ENCODE data around the gene INSYN1. TPM values are rescaled to one million over a fixed set of nuclear protein-coding genes. Genes with fewer than 3 reads are reported as not detected.
"Not testable (repeated sequence)": the region's sequence is repeated elsewhere in the genome, so short reads cannot be mapped to it uniquely, and the experiment has no call there.

The INSYN1 gene
- total RNA-seq, 4 donors from 2014 or later: 0.95 to 3.7 (median 3.1) TPM

- no peak for ATAC-seq (ENCODE audit: low FRiP score)
- DNase-seq (ENCODE audit: low spot score): no peak
- TF ChIP-seq, protein P1, sequence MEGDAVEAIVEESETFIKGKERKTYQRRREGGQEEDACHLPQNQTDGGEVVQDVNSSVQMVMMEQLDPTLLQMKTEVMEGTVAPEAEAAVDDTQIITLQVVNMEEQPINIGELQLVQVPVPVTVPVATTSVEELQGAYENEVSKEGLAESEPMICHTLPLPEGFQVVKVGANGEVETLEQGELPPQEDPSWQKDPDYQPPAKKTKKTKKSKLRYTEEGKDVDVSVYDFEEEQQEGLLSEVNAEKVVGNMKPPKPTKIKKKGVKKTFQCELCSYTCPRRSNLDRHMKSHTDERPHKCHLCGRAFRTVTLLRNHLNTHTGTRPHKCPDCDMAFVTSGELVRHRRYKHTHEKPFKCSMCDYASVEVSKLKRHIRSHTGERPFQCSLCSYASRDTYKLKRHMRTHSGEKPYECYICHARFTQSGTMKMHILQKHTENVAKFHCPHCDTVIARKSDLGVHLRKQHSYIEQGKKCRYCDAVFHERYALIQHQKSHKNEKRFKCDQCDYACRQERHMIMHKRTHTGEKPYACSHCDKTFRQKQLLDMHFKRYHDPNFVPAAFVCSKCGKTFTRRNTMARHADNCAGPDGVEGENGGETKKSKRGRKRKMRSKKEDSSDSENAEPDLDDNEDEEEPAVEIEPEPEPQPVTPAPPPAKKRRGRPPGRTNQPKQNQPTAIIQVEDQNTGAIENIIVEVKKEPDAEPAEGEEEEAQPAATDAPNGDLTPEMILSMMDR (IDR thresholded peaks at IDR 0.05): no peak
Measured at GRCh38 chr15:73794443-73795133, 41.4 kb upstream of the INSYN1 start.

DNA sequence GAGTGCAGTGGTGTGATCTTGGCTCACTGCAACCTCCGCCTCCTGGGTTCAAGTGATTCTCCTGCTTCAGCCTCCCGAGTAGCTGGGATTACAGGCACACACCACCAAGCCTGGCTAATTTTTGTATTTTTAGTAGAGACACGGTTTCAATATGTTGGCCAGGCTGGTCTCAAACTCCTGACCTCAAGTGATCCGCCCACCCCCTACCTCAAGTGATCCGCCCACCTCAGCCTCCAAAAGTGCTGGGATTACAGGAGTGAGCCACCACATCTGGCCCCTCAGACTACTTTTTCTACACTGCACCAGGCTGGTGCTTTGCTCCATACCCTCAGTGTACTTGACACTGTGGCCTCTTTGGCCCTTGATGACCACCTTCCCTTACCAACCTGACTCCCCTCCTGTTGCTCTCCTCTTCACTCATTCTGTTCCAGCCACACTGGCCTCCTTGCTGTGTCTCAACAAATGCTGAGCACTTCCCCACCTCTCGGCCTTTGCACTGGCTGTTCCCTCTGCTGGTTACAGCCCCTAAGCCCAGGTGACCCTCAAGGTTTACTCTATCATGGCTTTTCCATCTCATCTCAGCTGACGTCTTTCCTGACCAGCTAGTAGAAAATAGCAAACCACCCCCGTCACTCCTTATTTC is 39.9 kb upstream of the INSYN1 start:
- ATAC-seq (ENCODE audit: low FRiP score); DNase-seq (ENCODE audit: low spot score): not testable (repeated sequence)

- no peak for ATAC-seq (ENCODE audit: low FRiP score)
- DNase-seq (ENCODE audit: low spot score): no peak
- TF ChIP-seq, protein P1 (IDR thresholded peaks at IDR 0.05): no peak
Measured at GRCh38 chr15:73792415-73792814, 39.3 kb upstream of the INSYN1 start.

- TF ChIP-seq, protein P1 (IDR thresholded peaks at IDR 0.05): no peak
- no peak for DNase-seq (ENCODE audit: low spot score)
- no peak for ATAC-seq (ENCODE audit: low FRiP score)
Measured at GRCh38 chr15:73789521-73790240, 36.5 kb upstream of the INSYN1 start.

GRCh38 chr15:73787621-73788020 is 34.5 kb upstream of the INSYN1 start:
- TF ChIP-seq, protein P1 (IDR thresholded peaks at IDR 0.05): no peak
- no peak for ATAC-seq (ENCODE audit: low FRiP score)

GRCh38 chr15:73786538-73786937 is 33.4 kb upstream of the INSYN1 start:
- ATAC-seq (ENCODE audit: low FRiP score) (no peak), DNase-seq (ENCODE audit: low spot score) (no peak)
- TF ChIP-seq, protein P1 (IDR thresholded peaks at IDR 0.05): no peak

More at GRCh38 chr15:73787621-73788020, 34.5 kb upstream of the INSYN1 start:
- no peak for DNase-seq (ENCODE audit: low spot score)

DNA sequence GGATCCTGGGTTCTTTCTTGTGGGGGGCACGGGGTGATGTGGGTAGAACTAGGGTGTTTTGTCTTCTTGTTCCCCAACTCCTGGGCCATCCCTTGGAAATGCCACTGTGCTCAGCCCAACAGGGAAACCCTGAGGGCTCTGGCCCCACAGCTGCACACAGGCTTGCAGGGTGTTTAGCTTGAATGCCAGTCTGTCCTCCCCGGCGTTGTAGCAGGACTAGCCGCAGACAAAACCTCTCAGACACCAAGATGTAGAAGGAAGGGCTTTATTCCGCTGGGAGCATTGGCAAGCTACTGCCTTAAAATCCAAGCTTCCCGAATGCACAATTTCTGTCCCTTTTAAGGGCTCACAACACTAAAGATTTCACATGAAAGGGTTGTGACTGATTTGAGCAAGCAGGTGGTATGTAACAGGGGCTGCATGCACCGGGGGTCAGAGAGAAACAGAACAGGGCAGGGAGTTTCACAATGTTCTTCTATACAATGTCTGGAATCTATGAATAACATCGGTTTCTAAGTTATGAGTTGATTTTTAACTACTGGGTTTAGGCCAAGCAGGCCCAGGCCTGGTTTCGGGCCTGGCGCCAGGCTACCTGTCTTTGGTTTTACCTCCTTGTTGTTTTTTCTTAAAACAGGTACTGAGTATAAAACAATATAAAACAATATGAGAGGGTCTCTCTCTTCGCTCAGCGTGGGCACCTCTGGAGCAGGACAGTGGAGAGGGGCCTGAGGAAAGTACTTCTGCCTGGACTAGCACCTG is 32.3 kb upstream of the INSYN1 start:
- not testable (repeated sequence) for ATAC-seq (ENCODE audit: low FRiP score); DNase-seq (ENCODE audit: low spot score)

Data from omental fat pad (tissue), 4 donors.